AG04450 (cell line): ENCODE data around the gene AK9. TPM values are rescaled to one million over a fixed set of nuclear protein-coding genes. Genes with fewer than 3 reads are reported as not detected.

Experiments used
- CTCF ChIA-PET: fragments of 300-600, 350-600 bp; formaldehyde crosslinking; extraction: SDS; loops from one replicate; lab custom pipeline; 2022; ENCODE audit warnings: antibody characterized with exemption, inconsistent platforms; lab: Charles Lee
- POLR2A ChIA-PET: fragments of 350-600 bp; formaldehyde crosslinking; extraction: SDS; loops from one replicate; lab custom pipeline; 2021; ENCODE audit warnings: antibody characterized with exemption, inconsistent platforms; lab: Yijun Ruan, JAX
- DNase-seq: peaks from one replicate; pipeline ENCODE4 v3.0.0-alpha.2; 2011; ENCODE audit warnings: low read depth, low spot score
- H3K27ac ChIP-seq: one replicate; pipeline ENCODE4 v1.5.1; 2012; ENCODE audit warnings: low read depth, low read length, control low read depth
- H3K27me3 ChIP-seq: one replicate; pipeline ENCODE4 v1.6.0; 2012; ENCODE audit warnings: low read length; ENCODE audit not compliant: control insufficient read depth, insufficient read depth
- H3K4me3 ChIP-seq: 2 replicates; pipeline ENCODE4 v1.5.1; 2011; ENCODE audit warnings: mild to moderate bottlenecking, low read depth, low read length, control low read depth
- H3K9me3 ChIP-seq: 2 replicates; pipeline ENCODE4 v1.5.1; 2012; ENCODE audit warnings: low read length; ENCODE audit not compliant: control insufficient read depth, insufficient read depth
- polyA plus RNA-seq: library from polyadenylated mRNA; depleted of rRNA; stranded (reverse); fragments of >200 nt; gene quantifications from 2 replicates; pipeline ENCODE4 v1.2.3, GENCODE V29; 2011
- TF ChIP-seq, protein P1 (sequence below): IDR thresholded peaks from 2 replicates; pipeline ENCODE4 v1.5.1; 2011; ENCODE audit warnings: low read depth, low read length, control low read depth, inconsistent platforms

AK9 gene
- polyA plus RNA-seq, 1 experiment = 3.6 TPM

DNA sequence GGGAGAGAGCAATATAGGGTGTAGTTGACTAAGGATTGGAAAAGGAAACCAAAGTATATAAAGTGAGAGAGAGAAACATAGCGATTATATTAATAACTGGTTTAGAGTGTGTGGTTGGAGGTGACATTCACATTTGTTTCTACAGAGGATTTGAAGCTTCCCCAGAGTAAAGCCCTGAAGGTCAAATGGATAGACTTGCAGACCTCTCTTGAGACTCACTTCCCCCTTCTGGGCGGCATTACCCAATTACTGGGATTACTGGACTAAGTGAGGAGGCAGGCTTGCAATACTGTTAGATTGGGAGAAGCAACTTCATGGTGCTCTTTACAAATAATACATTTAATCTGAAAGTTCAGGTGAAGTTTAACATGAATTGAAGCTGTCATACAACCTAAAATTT lies 10.8 kb upstream of the AK9 start:
- no peak for DNase-seq
- Histone ChIP-seq H3K27ac (no peak overlapping the region), H3K4me3 (no peak overlapping the region), H3K9me3 (no peaks in the 10 kb centered on the region), H3K27me3 (no peaks in the 10 kb centered on the region)
- TF ChIP-seq, protein P1, sequence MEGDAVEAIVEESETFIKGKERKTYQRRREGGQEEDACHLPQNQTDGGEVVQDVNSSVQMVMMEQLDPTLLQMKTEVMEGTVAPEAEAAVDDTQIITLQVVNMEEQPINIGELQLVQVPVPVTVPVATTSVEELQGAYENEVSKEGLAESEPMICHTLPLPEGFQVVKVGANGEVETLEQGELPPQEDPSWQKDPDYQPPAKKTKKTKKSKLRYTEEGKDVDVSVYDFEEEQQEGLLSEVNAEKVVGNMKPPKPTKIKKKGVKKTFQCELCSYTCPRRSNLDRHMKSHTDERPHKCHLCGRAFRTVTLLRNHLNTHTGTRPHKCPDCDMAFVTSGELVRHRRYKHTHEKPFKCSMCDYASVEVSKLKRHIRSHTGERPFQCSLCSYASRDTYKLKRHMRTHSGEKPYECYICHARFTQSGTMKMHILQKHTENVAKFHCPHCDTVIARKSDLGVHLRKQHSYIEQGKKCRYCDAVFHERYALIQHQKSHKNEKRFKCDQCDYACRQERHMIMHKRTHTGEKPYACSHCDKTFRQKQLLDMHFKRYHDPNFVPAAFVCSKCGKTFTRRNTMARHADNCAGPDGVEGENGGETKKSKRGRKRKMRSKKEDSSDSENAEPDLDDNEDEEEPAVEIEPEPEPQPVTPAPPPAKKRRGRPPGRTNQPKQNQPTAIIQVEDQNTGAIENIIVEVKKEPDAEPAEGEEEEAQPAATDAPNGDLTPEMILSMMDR = no peak
- CTCF ChIA-PET = interaction anchor here (1.0 to 8.1 kb wide), 3 partner anchors 10 to 352 kb away, joined by 5 to 364 read pairs (median 16); no protein-coding TSS in a partner anchor
- POLR2A ChIA-PET = no interaction called here

GRCh38 chr6:109701221-109701620 lies 10.2 kb upstream of the AK9 start:
- H3K9me3 ChIP-seq = no peaks in the 10 kb centered on the region
- no peaks in the 10 kb centered on the region for H3K27me3 ChIP-seq
- no peak overlapping the region for H3K4me3 ChIP-seq
- CTCF ChIA-PET = interaction anchor here (1.0 to 8.1 kb wide), 3 partner anchors 10 to 352 kb away, joined by 5 to 364 read pairs (median 16); no protein-coding TSS in a partner anchor
- no peak for DNase-seq
- POLR2A ChIA-PET = no interaction called here
- TF ChIP-seq, protein P1 = no peak
- no peak overlapping the region for H3K27ac ChIP-seq

GRCh38 chr6:109696355-109696754 lies 5.4 kb upstream of the AK9 start:
- Histone ChIP-seq H3K9me3 (peaks cover under 1% of the 10 kb centered on the region; the same call in 1 of the 2 replicates), H3K4me3 (no peak overlapping the region), H3K27me3 (no peaks in the 10 kb centered on the region), H3K27ac (no peak overlapping the region)
- ChIA-PET CTCF (interaction anchor here (0.7 to 2.0 kb wide), 7 partner anchors 8 to 358 kb away, joined by 3 to 15 read pairs (median 3); no protein-coding TSS in a partner anchor), POLR2A (no interaction called here)
- TF ChIP-seq, protein P1 = no peak
- DNase-seq = no peak

DNA sequence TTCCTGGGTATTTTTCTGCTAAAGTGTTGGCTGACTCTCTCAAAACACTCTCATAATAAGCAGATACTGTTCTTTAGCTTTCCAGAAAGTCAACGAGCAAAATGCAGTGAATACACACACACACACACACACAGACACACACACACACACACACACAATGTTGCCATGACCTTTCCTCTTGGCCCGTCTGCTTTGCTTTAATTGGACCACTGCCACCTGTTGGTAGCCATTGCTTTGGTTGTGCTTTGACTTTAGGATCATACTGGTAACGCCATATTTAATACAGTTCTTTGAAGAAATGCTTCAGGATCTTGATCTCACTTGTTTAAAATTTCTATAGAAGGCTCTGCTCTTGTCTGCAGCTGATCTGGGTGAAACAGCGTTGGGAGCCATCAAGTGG lies 4.5 kb upstream of the AK9 start:
- CTCF ChIA-PET = interaction anchor here (1.1 to 2.0 kb wide), 3 partner anchors 9 to 344 kb away, joined by 3 to 15 read pairs (median 7); no protein-coding TSS in a partner anchor
- Histone ChIP-seq H3K27me3 (no peaks in the 10 kb centered on the region), H3K9me3 (peaks cover 2% of the 10 kb centered on the region; the same call in 1 of the 2 replicates), H3K27ac (no peak overlapping the region), H3K4me3 (no peak overlapping the region)
- POLR2A ChIA-PET = no interaction called here
- no peak for DNase-seq
- TF ChIP-seq, protein P1 = no peak

- TF ChIP-seq, protein P1 = no peak
- ChIA-PET CTCF (interaction anchor here (1.5 to 5.1 kb wide), 2 partner anchors 12 to 346 kb away, joined by 8 to 45 read pairs; no protein-coding TSS in a partner anchor), POLR2A (no interaction called here)
- H3K4me3 ChIP-seq = no peak overlapping the region
- no peak overlapping the region for H3K27ac ChIP-seq
- H3K9me3 ChIP-seq = peaks cover 2% of the 10 kb centered on the region; the same call in 1 of the 2 replicates
- DNase-seq = no peak
- H3K27me3 ChIP-seq = no peaks in the 10 kb centered on the region
Observed at GRCh38 chr6:109693111-109693510, 2.1 kb upstream of the AK9 start.
